Endodermal cell (in vitro differentiated cells): ENCODE measurements around the gene RREB1. TPM values are rescaled to one million over a fixed set of nuclear protein-coding genes. Genes with fewer than 3 reads are reported as not detected.

ENCODE experiments used
- DNase-seq: peaks from one replicate; pipeline ENCODE4 v3.0.0-alpha.2; 2017
- H3K27ac ChIP-seq: 2 replicates; pipeline ENCODE4 v1.5.1; 2013; ENCODE audit warnings: mild to moderate bottlenecking, low read depth, low read length, moderate library complexity
- H3K27me3 ChIP-seq: 2 replicates; pipeline ENCODE4 v1.6.1; 2013; ENCODE audit warnings: mild to moderate bottlenecking, low read length, moderate library complexity; ENCODE audit not compliant: insufficient read depth, control insufficient read depth, poor library complexity, severe bottlenecking
- H3K36me3 ChIP-seq: 2 replicates; pipeline ENCODE4 v1.7.0; 2013; ENCODE audit warnings: mild to moderate bottlenecking, low read length, moderate library complexity; ENCODE audit not compliant: control insufficient read depth, insufficient read depth
- H3K4me1 ChIP-seq: one replicate; pipeline ENCODE4 v1.7.0; 2013; ENCODE audit warnings: low read length; ENCODE audit not compliant: control insufficient read depth, insufficient read depth
- H3K4me3 ChIP-seq: 2 replicates; pipeline ENCODE4 v1.5.1; 2013; ENCODE audit warnings: mild to moderate bottlenecking, low read length, moderate library complexity
- H3K9ac ChIP-seq: 2 replicates; pipeline ENCODE4 v1.6.1; 2013; ENCODE audit warnings: mild to moderate bottlenecking, low read length, moderate library complexity; ENCODE audit not compliant: poor library complexity, severe bottlenecking; ENCODE audit errors: extremely low read depth
- H3K9me3 ChIP-seq: 2 replicates; pipeline ENCODE4 v1.6.1; 2013; ENCODE audit warnings: mild to moderate bottlenecking, low read length, moderate library complexity; ENCODE audit not compliant: control insufficient read depth
- H3K27ac Mint-ChIP-seq: 2 replicates; pipeline ENCODE4 v1.8.0; 2020; ENCODE audit warnings: mixed read lengths
- H3K27me3 Mint-ChIP-seq: 2 replicates; pipeline ENCODE4 v1.8.0; 2021; ENCODE audit warnings: mild to moderate bottlenecking, mixed read lengths; ENCODE audit not compliant: insufficient read depth
- H3K36me3 Mint-ChIP-seq: 2 replicates; pipeline ENCODE4 v1.8.0; 2020; ENCODE audit warnings: low read depth, mixed read lengths
- H3K4me1 Mint-ChIP-seq: 2 replicates; pipeline ENCODE4 v1.8.0; 2020; ENCODE audit warnings: mixed read lengths
- H3K4me3 Mint-ChIP-seq: 2 replicates; pipeline ENCODE4 v1.8.0; 2020; ENCODE audit warnings: mild to moderate bottlenecking, moderate library complexity, mixed read lengths
- H3K9me3 Mint-ChIP-seq: 2 replicates; pipeline ENCODE4 v1.8.0; 2020; ENCODE audit warnings: mild to moderate bottlenecking, mixed read lengths
- CTCF ChIP-seq: fragments of 200-600 bp; sonication (generic); conservative IDR thresholded peaks from 2 replicates; pipeline ENCODE4 v1.5.0; 2021; ENCODE audit warnings: antibody characterized with exemption, mild to moderate bottlenecking
- WGBS, 2 experiments: methylation state at CpG; one replicate each; pipeline versions ENCODE4 v1.1.5 to v1.1.7; 2013; ENCODE audit warnings: missing lambda C conversion rate in 2 of 2, mixed read lengths in 1 of 2; ENCODE audit not compliant: insufficient coverage in 1 of 2, insufficient read length in 1 of 2; 5-methylcytosine and 5-hydroxymethylcytosine counted together
- total RNA-seq, 2 donors: library from RNA; stranded (reverse); fragmentation: NEBNext Ultra II Directional in 1 of 2; extraction: Animal tissue kit (Norgen Biotek cat#: 25700) in 1 of 2; gene quantifications; 2 replicates in 1 of 2; 3 replicates in 1 of 2; pipeline ENCODE4 v1.2.1, GENCODE V29; 2021

The RREB1 gene
- total RNA-seq, 2 donors from 2014 or later: 51.2 to 64.3 TPM

GRCh38 chr6:7230956-7231713, 123.4 kb downstream of the RREB1 start:
- Histone ChIP-seq H3K27me3 (no peaks in the 10 kb centered on the region), H3K36me3 (peaks cover 73% of the 10 kb centered on the region), H3K9ac (no peak overlapping the region), H3K9me3 (no peaks in the 10 kb centered on the region), H3K4me3 (no peak overlapping the region), H3K27ac (no peak overlapping the region), H3K4me1 (no peaks in the 10 kb centered on the region)
- H3K4me3 Mint-ChIP-seq: no peak overlapping the region
- no peak for DNase-seq
- H3K9me3 Mint-ChIP-seq: no peaks in the 10 kb centered on the region
- no peak for TF ChIP-seq CTCF
- no peaks in the 10 kb centered on the region for H3K4me1 Mint-ChIP-seq
- H3K27ac Mint-ChIP-seq: no peak overlapping the region
- H3K36me3 Mint-ChIP-seq: peaks cover 73% of the 10 kb centered on the region
- 94 to 98% methylated on average over 21 to 37 of the region's 37 CpGs for WGBS, 2 experiments
- H3K27me3 Mint-ChIP-seq: no peaks in the 10 kb centered on the region

DNA sequence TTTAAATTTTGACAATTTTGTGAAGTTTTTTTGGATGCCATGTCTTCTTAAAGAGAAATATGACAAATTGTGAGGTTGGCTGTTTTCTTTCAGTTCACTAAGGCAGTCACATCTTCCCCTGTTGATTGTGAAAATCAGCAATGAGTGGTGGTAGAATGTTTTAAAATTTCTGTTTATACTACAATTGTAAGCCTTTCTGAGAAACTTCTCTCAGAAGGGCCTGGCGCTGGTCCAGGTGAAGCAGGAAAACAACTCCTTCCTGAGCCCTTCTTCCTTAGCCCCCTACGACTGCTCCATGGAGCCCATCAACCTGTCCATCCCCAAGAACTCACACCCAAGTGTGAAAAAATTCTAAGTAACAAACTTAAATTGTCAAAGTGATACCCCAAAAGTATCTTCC, 124.6 kb downstream of the RREB1 start:
- no peak for TF ChIP-seq CTCF
- no peak for DNase-seq
- no peak overlapping the region for H3K27ac Mint-ChIP-seq
- no peak overlapping the region for H3K4me3 Mint-ChIP-seq
- Histone ChIP-seq H3K27ac (no peak overlapping the region), H3K36me3 (peaks cover 72% of the 10 kb centered on the region), H3K4me3 (no peak overlapping the region), H3K27me3 (no peaks in the 10 kb centered on the region), H3K9ac (no peak overlapping the region), H3K9me3 (no peaks in the 10 kb centered on the region), H3K4me1 (no peaks in the 10 kb centered on the region)
- no peaks in the 10 kb centered on the region for H3K27me3 Mint-ChIP-seq
- no peaks in the 10 kb centered on the region for H3K9me3 Mint-ChIP-seq
- 99 to 100% methylated on average over 1 to 2 of the region's 2 CpGs for WGBS, 2 experiments
- H3K4me1 Mint-ChIP-seq: no peaks in the 10 kb centered on the region
- H3K36me3 Mint-ChIP-seq: peaks cover 62% of the 10 kb centered on the region

- peaks cover 48% of the 10 kb centered on the region for H3K36me3 Mint-ChIP-seq
- no peak overlapping the region for H3K27ac Mint-ChIP-seq
- Histone ChIP-seq H3K36me3 (peaks cover 52% of the 10 kb centered on the region), H3K9me3 (no peaks in the 10 kb centered on the region), H3K9ac (no peak overlapping the region), H3K4me1 (no peaks in the 10 kb centered on the region), H3K27me3 (no peaks in the 10 kb centered on the region), H3K27ac (no peak overlapping the region), H3K4me3 (no peak overlapping the region)
- DNase-seq: no peak
- no peak overlapping the region for H3K4me3 Mint-ChIP-seq
- peaks cover 6% of the 10 kb centered on the region for H3K4me1 Mint-ChIP-seq
- no peaks in the 10 kb centered on the region for H3K27me3 Mint-ChIP-seq
- WGBS, 2 experiments: 96 to 100% methylated on average over 2 to 3 of the region's 3 CpGs
- TF ChIP-seq CTCF: no peak
- H3K9me3 Mint-ChIP-seq: no peaks in the 10 kb centered on the region
Observed at GRCh38 chr6:7234547-7234946, 126.8 kb downstream of the RREB1 start.
